Mesothelial cell of epicardium (in vitro differentiated cells): ENCODE results near the gene CCR5AS.
"Not testable (repeated sequence)": the region's sequence is repeated elsewhere in the genome, so short reads cannot be mapped to it uniquely, and the experiment has no call there.

Experiments used
- DNase-seq, 2 experiments: peaks; one replicate each; pipeline ENCODE4 v3.0.0; 2021; ENCODE audit warnings: low spot score in 2 of 2; ENCODE audit not compliant: unreplicated experiment in 2 of 2
- H3K27ac Mint-ChIP-seq: 2 replicates; pipeline ENCODE4 v1.8.0; 2021; ENCODE audit warnings: mixed read lengths
- H3K27me3 Mint-ChIP-seq: 2 replicates; pipeline ENCODE4 v1.8.0; 2021; ENCODE audit warnings: low read depth, mixed read lengths
- H3K36me3 Mint-ChIP-seq: 2 replicates; pipeline ENCODE4 v1.8.0; 2021; ENCODE audit warnings: mixed read lengths
- H3K4me1 Mint-ChIP-seq: 2 replicates; pipeline ENCODE4 v1.8.0; 2021; ENCODE audit warnings: mixed read lengths
- H3K4me3 Mint-ChIP-seq: 2 replicates; pipeline ENCODE4 v1.8.0; 2021; ENCODE audit warnings: mild to moderate bottlenecking, moderate library complexity, mixed read lengths
- H3K9me3 Mint-ChIP-seq: 2 replicates; pipeline ENCODE4 v1.8.0; 2021; ENCODE audit warnings: mixed read lengths
- CTCF ChIP-seq: fragments of 200-600 bp; sonication (generic); IDR thresholded peaks from one replicate; pipeline ENCODE4 v1.5.0; 2021; ENCODE audit warnings: antibody characterized with exemption; ENCODE audit not compliant: unreplicated experiment

Gene CCR5AS

DNA sequence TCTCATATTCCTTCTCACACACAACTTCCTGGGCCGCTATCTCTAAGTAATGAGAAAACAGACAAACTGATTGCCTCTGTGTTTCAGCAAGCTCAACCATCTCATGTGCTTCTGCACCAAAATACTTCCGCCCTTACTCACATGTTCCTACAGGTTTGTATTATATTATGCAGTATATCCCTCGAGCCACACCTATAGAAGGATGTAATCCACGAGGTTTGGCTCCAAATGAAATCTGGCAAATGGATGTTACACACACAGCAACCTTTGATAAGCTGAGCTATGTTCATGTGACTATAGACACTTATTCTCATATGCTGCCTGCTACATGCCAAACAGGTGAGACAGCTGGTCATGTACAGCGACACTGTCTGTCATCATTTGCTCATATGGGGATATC, 22.8 kb upstream of the CCR5AS start:
- H3K36me3 Mint-ChIP-seq, result peaks cover 6% of the 10 kb centered on the region
- TF ChIP-seq CTCF, result no peak
- no peak for DNase-seq
- peaks cover 2% of the 10 kb centered on the region for H3K27me3 Mint-ChIP-seq
- H3K4me3 Mint-ChIP-seq, result no peak overlapping the region
- H3K27ac Mint-ChIP-seq, result no peak overlapping the region
- H3K9me3 Mint-ChIP-seq, result peaks cover 14% of the 10 kb centered on the region
- H3K4me1 Mint-ChIP-seq, result peaks cover 7% of the 10 kb centered on the region

DNA sequence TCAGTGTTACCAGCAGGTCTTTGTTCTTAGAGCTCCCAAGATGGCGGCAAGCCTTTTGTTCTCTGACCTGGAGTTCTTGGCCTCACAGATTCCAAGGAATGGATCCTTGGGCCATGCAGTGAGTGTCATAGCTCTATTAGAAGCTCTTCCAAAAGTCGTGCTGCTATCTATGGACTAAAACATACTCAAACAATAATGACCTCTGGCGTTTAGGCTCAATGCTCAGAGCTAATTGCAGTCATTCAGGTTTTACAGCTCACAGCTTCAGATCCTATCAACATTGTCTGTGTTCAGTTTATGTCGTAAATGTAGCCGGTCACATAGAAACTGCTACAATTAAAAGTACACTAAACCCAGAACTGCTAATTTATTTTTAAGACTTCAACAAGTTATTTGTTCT, 22.4 kb upstream of the CCR5AS start:
- Mint-ChIP-seq H3K4me3 (no peak overlapping the region), H3K27ac (no peak overlapping the region), H3K27me3 (peaks cover 2% of the 10 kb centered on the region), H3K36me3 (peaks cover 6% of the 10 kb centered on the region), H3K9me3 (peaks cover 14% of the 10 kb centered on the region), H3K4me1 (peaks cover 7% of the 10 kb centered on the region)
- TF ChIP-seq CTCF, result no peak
- DNase-seq, result no peak

- Mint-ChIP-seq H3K4me1 (peaks cover 7% of the 10 kb centered on the region), H3K9me3 (peaks cover 10% of the 10 kb centered on the region), H3K4me3 (no peak overlapping the region), H3K36me3 (peaks cover 4% of the 10 kb centered on the region), H3K27me3 (peaks cover 2% of the 10 kb centered on the region), H3K27ac (no peak overlapping the region)
- TF ChIP-seq CTCF, result no peak
- no peak for DNase-seq
Measured at GRCh38 chr3:46427916-46428833, 21.3 kb upstream of the CCR5AS start.

DNA sequence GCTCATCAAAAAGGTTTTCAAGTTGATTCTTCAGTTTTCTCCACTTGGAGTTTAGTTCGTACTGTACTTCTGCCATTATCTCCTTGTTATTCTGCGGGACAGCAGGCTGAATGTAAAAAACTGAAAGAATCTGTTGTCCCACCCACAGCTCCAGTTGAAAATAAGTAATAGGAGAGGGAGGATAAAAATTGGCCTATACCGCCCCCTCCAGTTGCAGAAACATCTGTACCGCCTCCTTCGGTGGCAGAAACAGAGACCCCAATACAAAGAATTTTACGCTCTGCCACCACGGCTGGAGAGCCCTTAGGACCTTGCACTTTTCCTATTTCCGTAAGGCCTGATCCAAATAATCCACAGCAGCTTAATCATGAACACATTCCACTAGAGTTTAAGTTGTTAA, 20.5 kb upstream of the CCR5AS start:
- DNase-seq, H3K4me3 Mint-ChIP-seq, H3K27me3 Mint-ChIP-seq, H3K27ac Mint-ChIP-seq, H3K36me3 Mint-ChIP-seq, H3K4me1 Mint-ChIP-seq, H3K9me3 Mint-ChIP-seq: not testable (repeated sequence)

- not testable (repeated sequence) for H3K36me3 Mint-ChIP-seq, H3K9me3 Mint-ChIP-seq, H3K4me1 Mint-ChIP-seq, H3K4me3 Mint-ChIP-seq, H3K27me3 Mint-ChIP-seq, DNase-seq, H3K27ac Mint-ChIP-seq
Measured at GRCh38 chr3:46426476-46426875, 19.6 kb upstream of the CCR5AS start.

- no peak overlapping the region for H3K27ac Mint-ChIP-seq
- no peaks in the 10 kb centered on the region for H3K9me3 Mint-ChIP-seq
- DNase-seq, result no peak
Measured at GRCh38 chr3:46423588-46423987, 16.7 kb upstream of the CCR5AS start.

More at GRCh38 chr3:46423588-46423987, 16.7 kb upstream of the CCR5AS start:
- Mint-ChIP-seq H3K36me3 (no peaks in the 10 kb centered on the region), H3K4me1 (peaks cover 6% of the 10 kb centered on the region), H3K4me3 (no peak overlapping the region), H3K27me3 (peaks cover 2% of the 10 kb centered on the region)
- TF ChIP-seq CTCF, result no peak
